Activated effector memory CD4-positive, alpha-beta T cell treated with anti-CD3 and anti-CD28 coated beads, Interleukin-2, amount 50 U/mL, for 16 hours (primary cell): Measurements from ENCODE around the gene AZU1.

ENCODE experiments used
- DNase-seq: peaks from one replicate; pipeline ENCODE4 v3.0.0-alpha.2; 2020

AZU1 gene, protein sequence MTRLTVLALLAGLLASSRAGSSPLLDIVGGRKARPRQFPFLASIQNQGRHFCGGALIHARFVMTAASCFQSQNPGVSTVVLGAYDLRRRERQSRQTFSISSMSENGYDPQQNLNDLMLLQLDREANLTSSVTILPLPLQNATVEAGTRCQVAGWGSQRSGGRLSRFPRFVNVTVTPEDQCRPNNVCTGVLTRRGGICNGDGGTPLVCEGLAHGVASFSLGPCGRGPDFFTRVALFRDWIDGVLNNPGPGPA

DNA sequence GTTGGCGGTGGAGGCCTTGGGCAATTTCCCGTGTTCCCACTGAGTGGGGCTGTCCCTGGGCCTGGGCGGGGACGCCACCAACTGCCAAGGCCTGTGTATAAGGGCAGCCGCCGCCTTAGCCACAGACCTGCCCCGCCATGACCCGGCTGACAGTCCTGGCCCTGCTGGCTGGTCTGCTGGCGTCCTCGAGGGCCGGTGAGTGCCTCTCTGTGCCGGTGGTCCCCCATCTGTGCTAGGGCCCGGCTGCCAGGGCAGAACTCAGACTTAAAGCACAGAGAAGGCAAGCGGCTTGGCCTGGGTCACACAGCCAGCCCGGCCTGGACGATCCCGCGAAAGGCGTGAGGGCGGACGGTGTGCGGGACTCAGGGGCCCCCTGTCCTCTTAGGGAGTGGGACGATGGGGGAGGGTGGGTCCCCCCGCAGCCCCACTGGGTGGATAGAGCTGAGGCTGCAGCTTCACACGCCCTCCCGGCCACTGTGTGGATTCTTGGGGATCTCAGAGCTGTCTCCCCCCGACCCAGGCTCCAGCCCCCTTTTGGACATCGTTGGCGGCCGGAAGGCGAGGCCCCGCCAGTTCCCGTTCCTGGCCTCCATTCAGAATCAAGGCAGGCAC is at the start of gene AZU1:
Gene AZU1 (plus strand): TSS at position 128 of the 612 bp plus-strand sequence. CDS start 10 bp downstream, at position 138.
- DNase-seq, result no peak

DNA sequence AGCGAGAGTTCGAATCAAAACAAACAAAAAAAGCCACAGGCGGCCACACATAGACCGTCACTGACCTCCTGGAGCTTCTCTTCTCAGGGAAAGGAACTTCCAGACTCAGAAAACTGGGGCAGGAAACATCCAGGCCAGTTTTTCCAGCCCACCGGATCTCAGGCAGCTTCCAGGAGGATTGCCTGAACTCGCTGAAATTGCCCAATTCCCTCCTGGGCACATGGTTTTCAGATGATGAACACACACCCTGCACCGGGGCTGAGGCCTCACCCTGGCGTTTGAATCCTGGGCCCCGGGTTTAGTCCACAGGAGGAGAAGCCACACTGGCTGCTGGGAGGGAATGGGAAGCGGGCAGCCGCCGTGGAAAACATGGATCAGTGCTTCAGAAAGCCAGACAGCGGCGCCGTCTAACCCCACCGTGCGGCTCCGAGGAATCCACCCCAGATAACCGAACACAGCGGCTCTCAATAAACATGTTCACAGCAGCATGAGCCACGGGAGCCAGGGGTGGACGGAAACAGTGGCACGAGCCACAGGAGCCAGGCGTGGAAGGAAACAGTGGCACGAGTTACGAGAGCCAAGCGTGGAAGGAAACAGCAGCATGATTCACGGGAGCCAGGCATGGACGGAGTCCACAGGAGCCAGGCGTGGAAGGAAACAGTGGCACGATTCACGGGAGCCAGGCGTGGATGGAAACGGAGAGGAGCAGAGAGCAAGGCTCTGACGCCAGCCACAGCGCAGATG is 48.6 kb upstream of the AZU1 start:
- DNase-seq, result no peak

DNA sequence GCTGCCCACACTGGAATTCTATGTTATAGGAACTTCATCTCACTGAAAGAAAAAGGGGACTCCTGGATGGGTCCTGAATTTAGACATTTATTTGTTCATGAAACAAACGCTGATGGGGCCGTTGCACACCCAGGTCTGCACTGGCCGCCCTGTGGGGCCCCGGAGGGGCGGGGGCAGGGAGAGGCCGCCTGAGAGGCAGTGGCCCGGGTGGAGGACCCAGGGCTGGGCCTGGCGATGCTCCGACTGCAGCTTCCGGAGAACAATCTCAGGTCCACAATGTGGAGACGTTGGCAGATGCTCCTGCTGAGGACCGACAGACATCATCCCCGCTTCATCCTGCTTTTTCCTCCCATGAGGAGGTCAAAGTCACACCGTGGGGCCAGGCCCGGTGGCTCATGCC is 46.7 kb upstream of the AZU1 start:
- DNase-seq, result no peak

GRCh38 chr19:781800-782184 is 45.8 kb upstream of the AZU1 start:
- no peak for DNase-seq

DNA sequence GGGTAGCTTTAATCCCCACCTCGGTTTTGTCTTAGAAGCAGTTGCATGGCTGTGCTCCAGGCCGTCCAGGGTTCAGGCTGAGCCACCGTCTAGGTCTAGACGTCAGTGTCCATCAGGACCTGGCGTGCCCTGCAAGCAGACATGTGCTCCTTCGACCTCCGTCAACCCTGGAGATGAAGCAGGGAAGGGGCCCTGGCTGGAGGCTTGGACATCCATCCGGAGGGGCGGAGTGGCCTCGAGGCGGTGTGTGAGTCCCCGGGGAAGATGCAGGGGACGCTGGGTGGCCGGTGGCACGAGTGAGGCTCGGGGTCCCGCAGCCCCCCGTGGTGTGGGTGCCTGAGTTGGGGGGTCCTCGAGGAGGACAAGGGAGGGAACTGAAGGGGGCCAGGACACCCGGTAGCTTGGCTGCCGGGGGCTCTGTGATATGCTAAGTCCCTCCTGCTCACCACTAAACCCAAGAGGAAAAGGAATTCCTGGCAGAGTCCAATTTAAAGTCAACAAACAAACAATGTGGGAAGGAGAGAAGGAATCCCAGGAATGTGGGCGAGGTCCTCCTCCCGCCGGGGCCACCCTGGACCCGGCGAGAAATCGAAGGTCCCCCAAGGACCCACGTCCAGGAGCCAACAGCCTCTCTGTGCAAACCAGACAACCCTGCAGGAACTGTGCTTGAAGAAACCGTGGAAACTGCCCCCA is 45.3 kb upstream of the AZU1 start:
- DNase-seq, result no peak

DNA sequence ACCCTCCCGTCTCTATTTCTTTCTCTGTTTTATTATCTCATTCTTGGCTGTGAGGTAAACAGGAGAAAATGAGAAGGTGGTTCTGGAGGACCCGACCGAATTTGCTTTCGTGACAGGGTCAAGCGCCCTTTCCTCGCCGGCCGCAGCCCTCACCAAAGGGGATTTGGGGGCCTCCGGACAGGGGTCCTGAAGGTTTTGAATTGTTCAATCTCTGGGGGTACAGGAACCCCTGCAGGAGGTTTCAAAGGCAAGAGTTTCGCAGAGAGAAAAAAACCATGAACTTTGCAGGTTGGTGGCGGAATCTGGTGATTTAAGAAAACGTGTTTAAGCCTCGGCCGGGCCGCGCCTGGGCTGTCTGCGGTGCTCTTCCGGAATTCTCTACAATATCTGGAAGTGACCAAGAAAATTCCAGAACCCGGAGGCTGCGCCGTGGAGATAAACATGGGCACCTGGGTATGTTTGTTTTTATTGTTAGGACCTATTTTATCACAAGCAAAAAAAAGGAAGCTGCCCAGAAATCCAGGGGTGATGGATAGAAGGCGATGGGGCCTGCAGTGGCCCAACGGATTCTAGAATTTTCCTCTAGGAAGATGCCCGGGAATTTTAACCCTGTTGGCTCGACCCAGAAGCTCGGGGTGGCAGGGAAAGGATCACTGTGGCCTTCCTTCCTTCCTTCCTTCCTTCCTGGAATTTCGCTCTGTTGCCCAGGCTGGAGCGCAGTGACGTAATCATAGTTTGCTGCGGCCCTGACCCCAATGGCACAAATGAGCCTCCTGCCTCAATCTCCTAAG is 44.6 kb upstream of the AZU1 start:
- no peak for DNase-seq

DNA sequence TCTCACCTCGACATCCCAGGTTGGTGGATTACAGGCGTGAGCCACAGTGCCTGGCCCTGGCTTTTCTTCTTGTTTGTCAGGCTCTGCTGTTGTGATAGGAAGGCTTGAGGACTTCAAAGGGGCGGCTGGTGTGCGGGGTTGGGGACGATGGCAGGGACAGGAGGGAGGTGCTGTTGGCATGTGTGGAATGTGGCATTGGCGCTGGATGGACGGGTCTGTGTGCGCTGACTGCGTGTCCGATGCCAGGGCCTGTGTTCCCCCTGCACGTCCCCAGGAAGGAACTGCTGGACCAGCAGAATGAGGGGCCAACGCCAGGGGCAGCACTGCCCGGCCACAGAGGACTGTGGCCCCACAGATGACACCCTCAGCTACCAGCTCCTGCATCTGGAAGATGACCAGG is 43.1 kb upstream of the AZU1 start:
- no peak for DNase-seq

DNA sequence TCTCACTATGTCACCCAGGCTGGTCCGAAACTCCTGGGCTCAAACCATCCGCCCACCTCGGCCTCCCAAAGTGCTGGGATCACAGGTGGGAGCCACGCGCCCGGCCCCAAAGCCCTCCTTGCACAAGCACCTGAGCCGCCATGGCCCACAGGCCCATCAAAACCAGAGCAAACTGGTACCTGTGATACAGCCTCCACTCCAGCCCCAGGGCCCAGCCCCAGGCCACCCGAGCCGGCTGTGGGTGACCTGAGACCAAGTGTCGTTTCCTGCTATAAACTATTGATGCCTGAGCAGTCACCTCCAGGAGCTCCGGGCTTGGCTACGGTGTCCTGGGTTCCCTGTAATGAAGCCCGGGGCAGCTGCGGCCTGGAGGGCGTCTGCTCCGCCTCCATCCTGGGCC is 40.1 kb upstream of the AZU1 start:
- no peak for DNase-seq

DNA sequence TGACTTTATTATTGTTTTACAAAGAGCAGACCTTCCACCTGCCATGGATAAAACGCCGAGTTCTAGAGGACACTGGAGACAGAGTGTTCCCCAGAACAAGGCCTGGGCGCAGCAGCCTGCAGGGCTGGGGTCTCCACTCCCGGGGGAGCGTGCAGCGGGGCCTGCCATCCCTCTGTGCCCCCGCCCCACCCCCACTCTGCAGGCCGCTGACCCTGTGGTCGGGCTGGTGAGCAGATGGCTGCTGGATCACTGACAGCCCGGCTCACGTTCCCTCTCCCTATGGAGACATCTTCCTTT is 39.0 kb upstream of the AZU1 start:
- no peak for DNase-seq

DNA sequence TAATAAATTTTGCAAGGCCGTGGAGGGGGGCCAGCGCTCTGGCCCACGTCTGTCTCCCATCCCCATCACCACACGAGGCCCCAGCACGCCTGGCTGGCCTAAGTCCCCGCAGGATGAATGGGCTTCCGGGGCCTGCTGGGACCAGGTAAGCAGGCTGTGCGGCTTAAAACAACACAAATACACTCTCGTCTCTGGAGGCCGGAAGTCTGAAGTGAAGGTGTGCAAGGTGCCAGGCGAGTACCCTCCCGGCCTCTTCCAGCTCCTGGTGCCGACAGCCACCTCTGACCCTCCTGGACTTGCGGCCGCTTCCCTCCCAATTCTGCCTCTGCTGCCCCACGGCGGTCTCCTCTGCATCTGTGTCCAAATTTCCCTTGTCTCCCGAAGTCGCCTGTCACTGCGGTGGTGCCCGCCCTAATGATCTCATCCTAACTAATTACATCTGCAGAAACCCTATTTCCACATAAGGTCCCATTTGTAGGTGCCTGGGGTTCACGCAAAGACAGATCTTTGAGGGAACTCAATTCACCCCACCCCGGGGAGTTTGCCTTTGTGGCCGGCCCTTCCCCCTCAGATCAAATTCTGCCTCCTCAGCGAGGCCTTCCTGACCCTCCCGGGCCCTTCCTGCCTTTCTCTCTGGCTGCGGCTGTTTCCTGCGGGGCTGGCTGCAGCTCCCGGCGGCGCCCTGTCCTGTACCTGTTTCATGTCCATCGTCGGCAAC is 38.5 kb upstream of the AZU1 start:
- no peak for DNase-seq

GRCh38 chr19:789701-790060 is 38.0 kb upstream of the AZU1 start:
- no peak for DNase-seq

GRCh38 chr19:791007-791566 is 36.5 kb upstream of the AZU1 start:
- no peak for DNase-seq

GRCh38 chr19:791567-792305 is 35.9 kb upstream of the AZU1 start:
- no peak for DNase-seq

DNA sequence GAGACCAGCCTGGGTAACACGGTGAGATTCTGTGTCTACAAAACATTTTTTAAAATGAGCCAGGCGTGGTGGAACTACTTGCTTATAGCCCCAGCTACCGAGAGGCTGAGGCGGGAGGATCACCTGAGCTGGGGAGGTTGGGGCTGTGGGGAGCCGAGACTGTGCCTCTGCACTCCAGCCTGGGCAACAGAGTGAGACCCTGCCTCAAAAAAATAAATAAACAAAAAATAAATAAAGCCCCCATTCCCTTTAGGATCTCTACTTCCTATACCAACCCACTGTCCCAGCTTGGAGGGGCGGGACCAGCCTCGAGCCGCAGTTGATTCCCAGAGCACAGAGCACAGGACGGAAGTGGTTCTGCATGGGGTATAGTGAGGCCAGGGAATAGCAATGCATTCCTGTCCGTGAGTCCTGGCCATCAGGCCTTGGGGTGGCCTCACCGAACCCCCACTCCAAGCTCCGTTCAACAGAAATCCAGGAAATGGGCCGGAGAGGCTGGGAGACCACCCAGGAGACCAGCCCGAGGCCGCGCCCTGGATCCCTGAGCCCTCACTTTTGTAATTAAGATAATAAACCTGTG is 35.2 kb upstream of the AZU1 start:
- no peak for DNase-seq

GRCh38 chr19:793806-794205 is 33.8 kb upstream of the AZU1 start:
- no peak for DNase-seq

DNA sequence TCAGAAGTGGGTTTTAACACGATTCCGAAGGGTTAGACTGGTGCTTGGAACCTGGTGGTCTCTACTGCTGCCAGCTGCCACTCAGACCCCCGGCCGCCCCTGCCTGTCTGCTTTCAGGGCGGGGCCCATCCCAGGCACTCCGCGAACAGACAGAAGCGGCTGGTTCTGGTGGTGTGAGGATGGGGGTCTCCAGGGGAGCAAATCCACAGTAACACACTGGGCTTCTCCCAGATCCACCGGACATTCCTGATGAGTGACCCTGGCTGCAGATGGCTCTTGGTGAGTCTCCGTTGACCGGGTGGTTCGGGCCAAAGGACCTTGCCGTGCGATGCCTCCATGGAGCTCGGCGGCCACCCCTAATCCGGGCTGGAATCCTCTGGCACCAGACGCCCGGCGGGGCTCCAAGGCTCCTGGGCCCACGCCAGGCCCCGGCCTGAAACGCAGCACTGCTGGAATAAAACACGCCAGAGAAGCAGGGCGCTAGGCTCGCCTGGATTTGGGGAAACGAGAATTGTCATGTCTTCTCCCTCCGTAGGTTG is 32.5 kb upstream of the AZU1 start:
- DNase-seq, result no peak

- DNase-seq, result no peak
Observed at GRCh38 chr19:795691-796581, 31.7 kb upstream of the AZU1 start.

- DNase-seq, result peak; percentile 100
Observed at GRCh38 chr19:796692-797527, 30.7 kb upstream of the AZU1 start, which contains the start of gene PTBP1. Gene PTBP1 (plus strand): TSS chr19:797452. CDS start chr19:797498, 46 bp downstream.
